ENCODE data around the gene TCEA3. TPM values are rescaled to one million over a fixed set of nuclear protein-coding genes. Genes with fewer than 3 reads are reported as not detected.

Gene TCEA3
- total RNA-seq = 6.8 and 10.4 TPM in 2 replicates

GRCh38 chr1:23424293-23425192 is at the start of gene TCEA3:
TSS of gene TCEA3 (minus strand) at chr1:23424748. CDS start at chr1:23424633, 115 bp downstream.

GRCh38 chr1:23369335-23370013 is 55.1 kb downstream of the TCEA3 start, which contains the start of gene ZNF436:
TSS of gene ZNF436 (minus strand) at chr1:23369836. CDS start at chr1:23368005, 1,831 bp downstream.

DNA sequence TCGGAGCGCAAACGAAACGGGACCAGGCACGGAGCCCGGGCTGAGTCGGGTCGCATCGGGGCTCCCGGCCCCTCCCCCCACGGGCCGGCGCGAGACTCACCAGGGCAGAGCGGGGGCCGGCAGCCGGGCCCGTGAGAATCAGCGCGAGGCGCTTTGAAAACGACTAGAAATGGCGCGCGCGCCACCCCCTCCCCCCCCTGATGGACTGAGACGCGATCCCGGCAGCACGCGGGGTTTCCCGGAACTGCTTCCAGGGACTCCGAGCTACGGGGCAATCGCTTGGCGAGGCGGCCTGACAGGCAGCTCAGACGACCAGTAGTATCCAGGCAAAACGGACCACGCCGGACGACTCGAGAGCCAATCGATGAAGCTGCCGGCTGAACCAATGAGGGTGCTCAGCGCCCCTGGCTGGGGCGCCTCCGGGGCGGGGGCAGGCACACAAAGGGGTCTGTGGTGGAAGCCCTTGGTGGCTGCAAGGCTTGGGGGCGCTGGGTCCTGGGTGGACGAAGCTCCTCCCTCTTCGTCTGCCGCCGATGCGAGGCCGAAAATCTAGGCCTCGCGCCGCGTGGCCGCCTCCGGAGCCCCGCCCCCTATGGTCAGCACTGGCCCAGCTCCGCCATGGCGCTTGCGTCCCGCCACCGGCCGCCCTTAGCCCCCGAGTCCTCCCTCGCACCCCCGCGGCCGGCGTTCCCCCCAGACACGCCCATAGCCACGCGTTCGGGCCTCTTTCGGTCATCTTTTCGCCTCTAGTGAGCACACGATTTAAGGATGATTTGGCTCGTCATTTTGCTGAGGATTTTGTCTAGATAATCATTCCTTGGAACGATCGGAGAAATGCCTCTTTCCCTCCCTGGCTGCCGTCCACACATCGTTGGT is 80.2 kb downstream of the TCEA3 start, which contains the start of gene HNRNPR:
Gene HNRNPR, minus strand, starts transcription at position 174 of the 876 bp plus-strand sequence. CDS start 3,276 bp downstream, outside the sequence.

Other genes with a start within 250 kb of the TCEA3 start
- gene HTR1D, start 207.2 kb downstream of the TCEA3 start, total RNA-seq = not detected in 2 replicates
- gene HNRNPR, start 80.5 kb downstream of the TCEA3 start, total RNA-seq = 76.5 and 130 TPM in 2 replicates
- 13.5 and 17.7 TPM in 2 replicates for gene ZNF436, start 54.9 kb downstream of the TCEA3 start, total RNA-seq
- gene ASAP3, start 59.4 kb upstream of the TCEA3 start, total RNA-seq = 23.6 and 50.6 TPM in 2 replicates
- gene E2F2, start 106.5 kb upstream of the TCEA3 start, total RNA-seq = 0.50 and 2.0 TPM in 2 replicates
- gene ID3, start 134.8 kb upstream of the TCEA3 start, total RNA-seq = 34.2 and 38.7 TPM in 2 replicates